GM13976 (cell line): ENCODE measurements around the gene RANBP17.
"Not testable (repeated sequence)": the region's sequence is repeated elsewhere in the genome, so short reads cannot be mapped to it uniquely, and the experiment has no call there.

Experiments used
- DNase-seq: peaks from one replicate; pipeline ENCODE4 v3.0.0; 2012; ENCODE audit warnings: low spot score
- in situ Hi-C: fragments of 300-500 bp; cut with MboI; formaldehyde crosslinking; loops from one replicate; pipeline ENCODE4 v1.12.0; 2022; ENCODE audit warnings: low sequenced_read_pairs, mixed read lengths, inconsistent platforms; ENCODE audit not compliant: unreplicated experiment
- TF ChIP-seq, protein P1 (sequence below): IDR thresholded peaks from 2 replicates; pipeline ENCODE4 v1.5.1; 2012; ENCODE audit warnings: borderline replicate concordance, mild to moderate bottlenecking; ENCODE audit not compliant: insufficient read depth; ENCODE audit errors: extremely low read depth, missing control alignments, control extremely low read depth

The RANBP17 gene

DNA sequence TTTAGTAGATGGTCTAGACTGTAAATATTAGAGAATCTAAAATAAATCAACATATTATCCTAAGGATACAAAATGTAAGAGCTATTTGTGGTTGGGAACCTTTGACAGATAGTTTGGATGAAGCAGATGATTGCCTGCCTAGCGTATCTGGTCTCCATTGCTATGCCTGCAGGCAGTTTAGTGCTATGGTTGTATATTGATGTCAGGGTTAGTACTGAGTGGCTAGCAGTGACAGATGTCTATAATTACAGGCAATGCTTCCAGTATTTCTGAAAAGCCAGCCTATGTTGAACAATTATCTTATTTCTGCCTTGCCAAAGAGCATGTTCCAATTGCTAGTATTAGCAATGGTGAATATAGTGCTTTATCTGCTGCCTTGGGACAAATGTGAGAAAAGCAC, 296.0 kb downstream of the RANBP17 start:
- in situ Hi-C loops = no loop called here
- no peak for DNase-seq
- TF ChIP-seq, protein P1, sequence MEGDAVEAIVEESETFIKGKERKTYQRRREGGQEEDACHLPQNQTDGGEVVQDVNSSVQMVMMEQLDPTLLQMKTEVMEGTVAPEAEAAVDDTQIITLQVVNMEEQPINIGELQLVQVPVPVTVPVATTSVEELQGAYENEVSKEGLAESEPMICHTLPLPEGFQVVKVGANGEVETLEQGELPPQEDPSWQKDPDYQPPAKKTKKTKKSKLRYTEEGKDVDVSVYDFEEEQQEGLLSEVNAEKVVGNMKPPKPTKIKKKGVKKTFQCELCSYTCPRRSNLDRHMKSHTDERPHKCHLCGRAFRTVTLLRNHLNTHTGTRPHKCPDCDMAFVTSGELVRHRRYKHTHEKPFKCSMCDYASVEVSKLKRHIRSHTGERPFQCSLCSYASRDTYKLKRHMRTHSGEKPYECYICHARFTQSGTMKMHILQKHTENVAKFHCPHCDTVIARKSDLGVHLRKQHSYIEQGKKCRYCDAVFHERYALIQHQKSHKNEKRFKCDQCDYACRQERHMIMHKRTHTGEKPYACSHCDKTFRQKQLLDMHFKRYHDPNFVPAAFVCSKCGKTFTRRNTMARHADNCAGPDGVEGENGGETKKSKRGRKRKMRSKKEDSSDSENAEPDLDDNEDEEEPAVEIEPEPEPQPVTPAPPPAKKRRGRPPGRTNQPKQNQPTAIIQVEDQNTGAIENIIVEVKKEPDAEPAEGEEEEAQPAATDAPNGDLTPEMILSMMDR = no peak

DNA sequence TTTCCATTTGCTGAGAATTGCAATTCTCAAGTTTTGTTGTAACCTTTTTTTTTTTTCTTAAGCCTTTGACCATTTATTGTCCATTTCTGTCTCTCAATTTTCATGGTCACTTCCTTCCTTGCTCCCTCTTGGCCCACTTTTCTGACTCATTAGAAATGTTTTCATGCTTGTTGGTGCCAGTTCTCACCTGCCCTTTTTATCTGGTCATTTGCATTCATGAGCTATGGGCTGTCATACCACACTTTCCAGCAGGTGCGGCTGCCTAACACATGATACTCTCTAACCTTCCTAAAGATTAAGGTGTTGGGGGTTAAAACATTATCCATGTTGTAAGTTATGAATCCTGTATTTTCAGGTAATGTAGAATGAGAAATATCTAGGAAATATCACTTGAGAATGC, 296.8 kb downstream of the RANBP17 start:
- DNase-seq = no peak
- in situ Hi-C loops = no loop called here
- TF ChIP-seq, protein P1 = no peak

DNA sequence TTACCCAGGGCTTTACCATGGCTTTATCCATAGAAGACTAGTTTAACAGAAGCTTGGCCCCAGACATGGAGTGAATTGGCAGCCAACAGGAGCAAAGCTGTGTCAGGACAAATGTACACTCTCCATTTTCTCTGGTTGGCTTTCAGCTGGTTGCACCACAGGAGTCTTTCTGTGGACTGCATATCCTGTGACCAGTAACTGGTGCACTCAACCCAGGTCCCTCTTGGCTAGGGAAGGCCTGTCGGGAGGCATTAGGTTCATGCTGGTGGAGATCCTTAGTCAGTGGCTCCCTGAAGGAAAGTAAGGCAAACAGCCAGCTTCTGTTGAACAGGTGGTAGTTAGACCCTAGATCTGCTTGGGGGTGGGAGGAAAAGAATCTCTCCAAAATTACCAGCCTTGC, 300.3 kb downstream of the RANBP17 start:
- no peak for DNase-seq
- in situ Hi-C loops = no loop called here
- TF ChIP-seq, protein P1 = no peak

DNA sequence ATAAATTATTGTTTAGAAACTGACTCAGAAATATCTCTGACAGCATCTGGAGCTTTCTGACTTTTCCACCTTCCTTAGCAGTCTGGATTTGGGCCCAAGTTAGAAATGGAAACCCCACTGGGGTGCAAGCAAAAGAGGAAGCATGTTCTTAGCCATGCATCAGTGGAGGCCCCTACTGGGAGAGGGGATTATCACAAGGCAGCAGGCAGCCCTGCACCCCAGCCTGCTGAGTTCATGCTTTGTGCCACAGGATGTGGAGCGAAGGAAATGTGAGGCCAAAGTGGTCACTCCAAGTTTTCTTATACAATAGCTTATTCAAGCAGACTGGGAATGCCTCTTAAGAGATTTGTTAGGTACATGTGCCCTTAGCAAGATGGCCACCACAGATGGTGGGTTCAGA, 300.8 kb downstream of the RANBP17 start:
- TF ChIP-seq, protein P1 = no peak
- DNase-seq = peak; percentile 9
- in situ Hi-C loops = no loop called here

DNA sequence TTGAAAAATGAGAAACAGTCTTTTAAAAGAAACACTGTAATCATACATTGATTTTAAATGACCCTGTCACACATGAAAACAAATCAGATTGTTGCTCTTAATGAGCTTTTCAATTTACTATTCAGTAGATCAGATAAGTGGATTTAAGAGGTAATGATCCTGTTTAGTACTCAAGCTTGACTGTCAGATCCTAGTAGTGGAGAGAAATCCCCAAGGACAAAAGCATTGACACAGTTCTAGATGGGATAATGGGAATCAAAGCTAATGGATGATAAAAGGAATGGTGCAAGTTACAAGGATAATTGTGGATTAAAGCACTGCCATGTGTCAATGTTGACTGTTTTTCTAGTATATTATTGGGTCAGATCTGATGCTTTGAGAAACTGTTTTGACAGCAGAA, 304.9 kb downstream of the RANBP17 start:
- TF ChIP-seq, protein P1 = no peak
- DNase-seq = no peak
- in situ Hi-C loops = no loop called here

DNA sequence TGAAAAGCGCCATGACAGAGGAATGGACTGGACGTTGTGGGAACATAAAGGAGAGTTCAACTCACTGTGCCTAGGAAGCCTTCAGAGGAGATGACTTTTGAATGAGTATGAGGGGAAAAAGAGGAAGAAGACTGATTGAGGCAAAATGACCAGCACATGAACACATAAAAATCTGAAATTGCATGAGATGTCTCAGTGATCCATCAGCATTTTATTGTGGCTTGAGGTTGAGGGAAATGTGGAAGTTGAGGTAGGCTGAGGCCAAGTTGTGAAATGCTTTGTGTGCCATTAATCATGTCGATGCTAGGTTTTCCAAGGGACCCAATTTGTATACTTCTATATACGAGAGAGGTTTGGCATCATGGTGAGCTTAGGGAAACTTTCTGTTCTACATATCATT, 306.4 kb downstream of the RANBP17 start:
- in situ Hi-C loops = no loop called here
- TF ChIP-seq, protein P1 = no peak
- DNase-seq = no peak

DNA sequence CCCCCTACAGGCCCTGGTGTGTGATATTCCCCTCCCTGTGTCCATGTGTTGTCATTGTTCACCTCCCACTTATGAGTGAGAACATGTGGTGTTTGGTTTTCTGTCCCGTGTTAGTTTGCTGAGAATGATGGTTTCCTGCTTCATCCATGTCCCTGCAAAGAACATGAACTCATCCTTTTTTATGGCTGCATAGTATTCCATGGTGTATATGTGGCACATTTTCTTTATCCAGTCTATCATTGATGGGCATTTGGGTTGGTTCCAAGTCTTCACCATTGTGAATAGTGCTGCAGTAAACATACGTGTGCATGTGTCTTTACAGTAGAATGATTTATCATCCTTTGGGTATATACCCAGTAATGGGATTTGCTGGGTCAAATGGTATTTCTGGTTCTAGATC, 313.1 kb downstream of the RANBP17 start:
- in situ Hi-C loops, DNase-seq: not testable (repeated sequence)
